ENCODE results near the gene RNPEPL1. TPM values are rescaled to one million over a fixed set of nuclear protein-coding genes. Genes with fewer than 3 reads are reported as not detected.

Gene RNPEPL1
- total RNA-seq, 1 experiment from 2014 or later: 88.2 TPM

DNA sequence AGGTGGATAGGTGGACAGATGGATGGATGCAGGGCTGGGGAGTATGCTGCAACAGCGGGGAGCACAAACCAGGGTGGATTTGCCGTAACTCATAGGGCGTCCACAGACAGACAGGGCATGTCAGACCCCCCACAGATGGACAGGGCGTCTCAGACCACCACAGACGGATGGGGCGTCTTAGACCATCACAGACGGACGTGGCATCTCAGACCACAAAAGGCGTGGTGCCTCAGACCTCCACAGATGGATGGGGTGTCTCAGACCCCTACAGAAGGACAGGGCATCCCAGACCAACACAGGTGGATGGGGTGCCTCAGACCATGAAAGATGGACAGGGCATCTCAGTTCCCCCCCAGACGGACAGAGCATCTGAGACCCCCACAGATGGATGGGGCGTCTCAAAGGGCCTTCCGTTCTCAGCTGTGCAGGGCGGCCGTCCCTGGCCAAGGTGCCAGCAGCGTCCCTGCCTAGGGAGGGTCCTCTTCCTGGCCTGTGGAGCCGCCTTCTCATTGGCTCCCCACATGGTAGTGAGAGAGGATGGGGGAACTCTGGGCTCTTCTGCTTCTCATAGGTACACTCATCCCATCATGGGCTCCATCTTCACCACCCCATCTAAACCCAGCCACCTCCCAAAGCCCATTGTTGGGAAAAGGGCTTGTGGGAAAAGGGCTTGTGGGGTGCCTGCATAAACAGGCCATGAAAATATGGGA is 12.6 kb upstream of the RNPEPL1 start:
- ChIA-PET CTCF (no interaction called here), POLR2A (no interaction called here)
- TF ChIP-seq CTCF (IDR thresholded peaks at IDR 0.05) (no peak), REST (IDR thresholded peaks at IDR 0.05; ENCODE audit: insufficient read depth in 1 of 2, low read depth in 2 of 2, low read length in 1 of 2) (no peak), SIN3A (IDR thresholded peaks at IDR 0.05; ENCODE audit: borderline replicate concordance, insufficient read depth, low read depth, low read length) (no peak), POLR2AphosphoS5 (IDR thresholded peaks at IDR 0.05; ENCODE audit: low read depth, low read length) (no peak), TCF7L2 (IDR thresholded peaks at IDR 0.05; ENCODE audit: low read depth, low read length) (no peak)
- no peak overlapping the region for H3K4me3 ChIP-seq (ENCODE audit: low read depth in 2 of 2, low read length in 2 of 2)
- no peak overlapping the region for H3K27ac ChIP-seq (ENCODE audit: low read length)
- intact Hi-C loops (cut with micrococcal nuclease; ENCODE audit: unreplicated experiment) (loop anchor here (5.0 kb wide), 1 partner anchor 43 kb away; no protein-coding TSS in a partner anchor), in situ Hi-C loops (cut with HindIII; ENCODE audit: low pct_unique_long_range_greater_than_20kb, low sequenced_read_pairs) (no loop called here)
- peaks cover 27% of the 10 kb centered on the region for H3K4me1 ChIP-seq (ENCODE audit: control insufficient read depth, insufficient read depth, low read length)
- ATAC-seq: no peak
- H3K27me3 ChIP-seq (ENCODE audit: control insufficient read depth, insufficient read depth, low read length): no peaks in the 10 kb centered on the region
- no peaks in the 10 kb centered on the region for H3K9me3 ChIP-seq (ENCODE audit: control insufficient read depth, insufficient read depth, low read depth, low read length)
- no TSS peak for BruUV-seq (replicated peaks)
- no peaks in the 10 kb centered on the region; the same call in 1 of the 2 replicates for H3K36me3 ChIP-seq (ENCODE audit: control insufficient read depth, insufficient read depth, low read length)
- DNase-seq (ENCODE audit: low read depth, low spot score): no peak

DNA sequence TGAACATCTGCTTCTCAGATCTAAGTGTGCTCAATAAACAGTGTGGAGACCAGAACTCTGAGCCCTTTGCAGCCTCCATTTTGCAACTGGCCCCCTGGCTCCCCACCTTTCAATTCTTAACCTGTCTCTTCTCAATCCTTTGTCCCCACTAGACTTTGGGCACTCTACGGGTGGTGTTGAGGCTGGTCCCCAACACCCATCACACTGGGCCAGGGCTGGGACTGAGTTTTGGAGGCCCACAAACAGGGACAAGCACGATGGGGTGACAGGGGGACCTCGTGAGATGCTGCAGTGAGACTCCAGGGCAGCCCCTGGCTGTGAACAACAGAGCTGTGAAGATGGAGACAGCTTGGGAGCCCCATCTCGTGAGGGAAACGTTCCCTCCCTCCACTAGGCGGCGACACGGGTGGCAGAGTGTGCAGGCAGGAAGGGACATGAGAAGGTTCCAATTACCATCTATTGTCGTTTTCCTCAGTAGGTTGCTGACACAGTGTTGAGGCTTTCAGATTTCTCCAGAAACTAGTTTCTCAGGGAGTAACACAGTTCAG is 11.7 kb upstream of the RNPEPL1 start:
- H3K4me1 ChIP-seq (ENCODE audit: control insufficient read depth, insufficient read depth, low read length): peaks cover 29% of the 10 kb centered on the region
- in situ Hi-C loops (cut with HindIII; ENCODE audit: low pct_unique_long_range_greater_than_20kb, low sequenced_read_pairs): no loop called here
- ATAC-seq (no peak), DNase-seq (ENCODE audit: low read depth, low spot score) (no peak)
- CTCF ChIA-PET: interaction anchor here (1.0 kb wide), 1 partner anchor 43 kb away, joined by 4 read pairs; no protein-coding TSS in a partner anchor
- peaks cover 2% of the 10 kb centered on the region for H3K36me3 ChIP-seq (ENCODE audit: control insufficient read depth, insufficient read depth, low read length)
- H3K27me3 ChIP-seq (ENCODE audit: control insufficient read depth, insufficient read depth, low read length): no peaks in the 10 kb centered on the region
- H3K4me3 ChIP-seq (ENCODE audit: low read depth in 2 of 2, low read length in 2 of 2): no peak overlapping the region
- POLR2A ChIA-PET: no interaction called here
- intact Hi-C loops (cut with micrococcal nuclease; ENCODE audit: unreplicated experiment): loop anchor here (5.0 kb wide), 1 partner anchor 44 kb away; no protein-coding TSS in a partner anchor
- TF ChIP-seq CTCF (IDR thresholded peaks at IDR 0.05) (peak; percentile 90), POLR2AphosphoS5 (IDR thresholded peaks at IDR 0.05; ENCODE audit: low read depth, low read length) (no peak), SIN3A (IDR thresholded peaks at IDR 0.05; ENCODE audit: borderline replicate concordance, insufficient read depth, low read depth, low read length) (no peak), REST (IDR thresholded peaks at IDR 0.05; ENCODE audit: insufficient read depth in 1 of 2, low read depth in 2 of 2, low read length in 1 of 2) (no peak)
- BruUV-seq (replicated peaks): no TSS peak
- H3K9me3 ChIP-seq (ENCODE audit: control insufficient read depth, insufficient read depth, low read depth, low read length): no peaks in the 10 kb centered on the region
- H3K27ac ChIP-seq (ENCODE audit: low read length): peak overlapping the region; percentile 61
